ENCODE results near the gene AFAP1L2.

AFAP1L2 gene

GRCh38 chr10:114286921-114287320 lies 117.4 kb downstream of the AFAP1L2 start:
- no peak for TF ChIP-seq CTCF (IDR thresholded peaks at IDR 0.05; ENCODE audit: insufficient read depth, low read depth, low read length, missing control alignments)
- DNase-seq (ENCODE audit: low read depth), result no peak
- no peak overlapping the region for H3K4me3 ChIP-seq (ENCODE audit: low read depth, low read length)

- TF ChIP-seq CTCF (IDR thresholded peaks at IDR 0.05; ENCODE audit: insufficient read depth, low read depth, low read length, missing control alignments), result no peak
- DNase-seq (ENCODE audit: low read depth), result no peak
- no peak overlapping the region for H3K4me3 ChIP-seq (ENCODE audit: low read depth, low read length)
Measured at GRCh38 chr10:114285961-114286441, 118.3 kb downstream of the AFAP1L2 start.

GRCh38 chr10:114284346-114285071 lies 119.8 kb downstream of the AFAP1L2 start:
- H3K4me3 ChIP-seq (ENCODE audit: low read depth, low read length), result no peak overlapping the region
- DNase-seq (ENCODE audit: low read depth), result no peak
- TF ChIP-seq CTCF (IDR thresholded peaks at IDR 0.05; ENCODE audit: insufficient read depth, low read depth, low read length, missing control alignments), result no peak

- DNase-seq (ENCODE audit: low read depth), result no peak
- TF ChIP-seq CTCF (IDR thresholded peaks at IDR 0.05; ENCODE audit: insufficient read depth, low read depth, low read length, missing control alignments), result no peak
- H3K4me3 ChIP-seq (ENCODE audit: low read depth, low read length), result no peak overlapping the region
Measured at GRCh38 chr10:114283535-114284234, 120.6 kb downstream of the AFAP1L2 start.

- no peak for TF ChIP-seq CTCF (IDR thresholded peaks at IDR 0.05; ENCODE audit: insufficient read depth, low read depth, low read length, missing control alignments)
- no peak for DNase-seq (ENCODE audit: low read depth)
- H3K4me3 ChIP-seq (ENCODE audit: low read depth, low read length), result no peak overlapping the region
Measured at GRCh38 chr10:114283091-114283490, 121.2 kb downstream of the AFAP1L2 start.

GRCh38 chr10:114282526-114282925 lies 121.8 kb downstream of the AFAP1L2 start:
- H3K4me3 ChIP-seq (ENCODE audit: low read depth, low read length), result no peak overlapping the region
- DNase-seq (ENCODE audit: low read depth), result no peak
- no peak for TF ChIP-seq CTCF (IDR thresholded peaks at IDR 0.05; ENCODE audit: insufficient read depth, low read depth, low read length, missing control alignments)

Measured in GM12865 (cell line).